Lung (tissue), 12 donors: ENCODE measurements around the gene ERBB4. TPM values are rescaled to one million over a fixed set of nuclear protein-coding genes. Genes with fewer than 3 reads are reported as not detected.
"Not testable (repeated sequence)": the region's sequence is repeated elsewhere in the genome, so short reads cannot be mapped to it uniquely, and the experiment has no call there.

ENCODE experiments used
- ATAC-seq: fragments of 200-7000 bp; cut with Tn5 transposase; one replicate; pipeline ENCODE4 v1.9.1; 2020; ENCODE audit warnings: moderate number of reproducible peaks; ENCODE audit not compliant: insufficient read depth, low FRiP score
- DNase-seq, 3 donors: peaks; one replicate each; pipeline ENCODE4 v3.0.0-alpha.2; 2013 to 2017
- H3K27ac ChIP-seq, 2 donors: one replicate each; pipeline ENCODE4 v1.5.1; 2013; ENCODE audit warnings: mild to moderate bottlenecking in 2 of 2, moderate library complexity in 2 of 2, control low read depth in 1 of 2, inconsistent platforms in 1 of 2, low read depth in 1 of 2, low read length in 1 of 2
- H3K27me3 ChIP-seq, 3 donors: one replicate each; pipeline ENCODE4 v1.5.1; 2013; ENCODE audit warnings: low read length in 2 of 3; ENCODE audit not compliant: control insufficient read depth in 3 of 3, insufficient read depth in 3 of 3
- H3K36me3 ChIP-seq, 4 donors: one replicate each; pipeline ENCODE4 v1.5.1; 2013; ENCODE audit warnings: low read length in 4 of 4, mild to moderate bottlenecking in 1 of 4, moderate library complexity in 1 of 4; ENCODE audit not compliant: control insufficient read depth in 4 of 4, insufficient read depth in 4 of 4
- H3K4me1 ChIP-seq, 5 donors: one replicate each; pipeline ENCODE4 v1.5.1; 2013; ENCODE audit warnings: low read length in 5 of 5, mild to moderate bottlenecking in 2 of 5, moderate library complexity in 1 of 5; ENCODE audit not compliant: control insufficient read depth in 5 of 5, insufficient read depth in 5 of 5
- H3K4me3 ChIP-seq: one replicate; pipeline ENCODE4 v1.5.1; 2013; ENCODE audit warnings: mild to moderate bottlenecking, control low read depth, moderate library complexity
- H3K9ac ChIP-seq, 2 donors: one replicate each; pipeline ENCODE4 v1.5.1; 2013; ENCODE audit warnings: low read length in 2 of 2, control low read depth in 1 of 2; ENCODE audit not compliant: insufficient read depth in 1 of 2
- H3K9me3 ChIP-seq, 4 donors: one replicate each; pipeline ENCODE4 v1.5.1; 2013; ENCODE audit warnings: low read length in 3 of 4, mild to moderate bottlenecking in 1 of 4, moderate library complexity in 1 of 4; ENCODE audit not compliant: control insufficient read depth in 4 of 4, insufficient read depth in 3 of 4
- CTCF ChIP-seq: IDR thresholded peaks from 2 replicates; pipeline ENCODE4 v1.5.1; 2012; ENCODE audit warnings: mild to moderate bottlenecking; ENCODE audit errors: control extremely low read depth, extremely low read depth
- WGBS, 2 donors: extraction: QIAGEN DNeasy Blood & Tissue Kit; methylation state at CpG; one replicate each; pipeline ENCODE4 v1.1.7; 2013; 5-methylcytosine and 5-hydroxymethylcytosine counted together
- polyA plus RNA-seq, 2 donors: library from polyadenylated mRNA; stranded (reverse); fragments of 200-250 nt; gene quantifications; one replicate each; pipeline ENCODE4 v1.2.1, GENCODE V29; 2013
- total RNA-seq, 2 donors: library from RNA; depleted of rRNA in 1 of 2; stranded (reverse); fragments of >200 nt in 1 of 2; gene quantifications; one replicate each; pipeline ENCODE4 v1.2.1, GENCODE V29; 2014 to 2021
- donor health status: control.
- donor health status: control.
- donor health status: Bipolar disorder and iron deficiency.
- donor health status: healthy.
- donor health status: DM: yes; HTN: yes; CAD: no.

ERBB4 gene
- total and polyA plus RNA-seq, 4 donors, result 0.41 to 16.8 (median 5.3) TPM

GRCh38 chr2:211534632-211535031 is 1004.0 kb downstream of the ERBB4 start:
- no peak for ATAC-seq
- no peak for TF ChIP-seq CTCF
- Histone ChIP-seq H3K27ac (no peak overlapping the region), H3K4me3 (no peak overlapping the region), H3K9me3 (no peaks in the 10 kb centered on the region), H3K9ac (no peak overlapping the region), H3K4me1 (no peaks in the 10 kb centered on the region), H3K27me3 (no peaks in the 10 kb centered on the region), H3K36me3 (no peaks in the 10 kb centered on the region)
- 56 to 61% methylated on average over 5 of the region's 5 CpGs for WGBS, 2 donors
- DNase-seq, result no peak

GRCh38 chr2:211524248-211524647 is 1014.4 kb downstream of the ERBB4 start:
- H3K27me3 ChIP-seq, H3K36me3 ChIP-seq, ATAC-seq, H3K27ac ChIP-seq, H3K4me3 ChIP-seq, H3K4me1 ChIP-seq, H3K9ac ChIP-seq, DNase-seq, H3K9me3 ChIP-seq: not testable (repeated sequence)
- WGBS, 2 donors, result 93 to 95% methylated on average over 13 to 18 of the region's 18 CpGs

- no peak for TF ChIP-seq CTCF
- H3K4me1 ChIP-seq, result no peaks in the 10 kb centered on the region
- H3K27ac ChIP-seq, result no peak overlapping the region
- H3K9ac ChIP-seq, result no peak overlapping the region
- no peaks in the 10 kb centered on the region for H3K27me3 ChIP-seq
- ATAC-seq, result no peak
- H3K36me3 ChIP-seq, result no peaks in the 10 kb centered on the region
- H3K4me3 ChIP-seq, result no peak overlapping the region
- H3K9me3 ChIP-seq, result no peaks in the 10 kb centered on the region
- WGBS, 2 donors, result 87 to 89% methylated on average over 3 of the region's 3 CpGs
- DNase-seq, result no peak
Observed at GRCh38 chr2:211516537-211516936, 1022.1 kb downstream of the ERBB4 start.

GRCh38 chr2:211514049-211514448 is 1024.6 kb downstream of the ERBB4 start:
- Histone ChIP-seq H3K27me3 (no peaks in the 10 kb centered on the region), H3K4me3 (no peak overlapping the region), H3K9me3 (no peaks in the 10 kb centered on the region), H3K27ac (no peak overlapping the region), H3K9ac (no peak overlapping the region), H3K4me1 (no peaks in the 10 kb centered on the region), H3K36me3 (no peaks in the 10 kb centered on the region)
- WGBS, 2 donors, result 90 to 95% methylated on average over 3 of the region's 3 CpGs
- no peak for ATAC-seq
- no peak for DNase-seq
- TF ChIP-seq CTCF, result no peak
